IPS-15b (cell line): ENCODE results near the gene ADGRA3.

Experiments
- H3K27me3 ChIP-seq: one replicate; pipeline ENCODE4 v1.6.1; 2013; ENCODE audit warnings: low read length; ENCODE audit not compliant: control insufficient read depth, insufficient read depth
- H3K36me3 ChIP-seq: one replicate; pipeline ENCODE4 v1.6.1; 2013; ENCODE audit warnings: low read length; ENCODE audit not compliant: control insufficient read depth, insufficient read depth
- H3K4me1 ChIP-seq: one replicate; pipeline ENCODE4 v1.6.1; 2013; ENCODE audit warnings: mild to moderate bottlenecking, low read length; ENCODE audit not compliant: control insufficient read depth, insufficient read depth
- H3K4me3 ChIP-seq: one replicate; pipeline ENCODE4 v1.5.1; 2013; ENCODE audit warnings: low read depth, low read length
- H3K9ac ChIP-seq: one replicate; pipeline ENCODE4 v1.6.1; 2013; ENCODE audit warnings: low read depth, mild to moderate bottlenecking, low read length
- H3K9me3 ChIP-seq: one replicate; pipeline ENCODE4 v1.6.1; 2013; ENCODE audit warnings: mild to moderate bottlenecking, low read length; ENCODE audit not compliant: control insufficient read depth, insufficient read depth

ADGRA3 gene

GRCh38 chr4:22458098-22458497 is 57.8 kb downstream of the ADGRA3 start:
- H3K4me1 ChIP-seq = no peaks in the 10 kb centered on the region
- no peak overlapping the region for H3K4me3 ChIP-seq
- no peak overlapping the region for H3K9ac ChIP-seq
- H3K27me3 ChIP-seq = no peaks in the 10 kb centered on the region
- peaks cover 3% of the 10 kb centered on the region for H3K36me3 ChIP-seq
- no peaks in the 10 kb centered on the region for H3K9me3 ChIP-seq

GRCh38 chr4:22457348-22457747 is 58.5 kb downstream of the ADGRA3 start:
- no peak overlapping the region for H3K9ac ChIP-seq
- H3K36me3 ChIP-seq = peaks cover 3% of the 10 kb centered on the region
- H3K27me3 ChIP-seq = no peaks in the 10 kb centered on the region
- H3K9me3 ChIP-seq = no peaks in the 10 kb centered on the region
- H3K4me1 ChIP-seq = no peaks in the 10 kb centered on the region
- H3K4me3 ChIP-seq = no peak overlapping the region

GRCh38 chr4:22456291-22456690 is 59.6 kb downstream of the ADGRA3 start:
- peaks cover 3% of the 10 kb centered on the region for H3K36me3 ChIP-seq
- no peak overlapping the region for H3K4me3 ChIP-seq
- no peaks in the 10 kb centered on the region for H3K27me3 ChIP-seq
- no peaks in the 10 kb centered on the region for H3K9me3 ChIP-seq
- no peaks in the 10 kb centered on the region for H3K4me1 ChIP-seq
- H3K9ac ChIP-seq = no peak overlapping the region

DNA sequence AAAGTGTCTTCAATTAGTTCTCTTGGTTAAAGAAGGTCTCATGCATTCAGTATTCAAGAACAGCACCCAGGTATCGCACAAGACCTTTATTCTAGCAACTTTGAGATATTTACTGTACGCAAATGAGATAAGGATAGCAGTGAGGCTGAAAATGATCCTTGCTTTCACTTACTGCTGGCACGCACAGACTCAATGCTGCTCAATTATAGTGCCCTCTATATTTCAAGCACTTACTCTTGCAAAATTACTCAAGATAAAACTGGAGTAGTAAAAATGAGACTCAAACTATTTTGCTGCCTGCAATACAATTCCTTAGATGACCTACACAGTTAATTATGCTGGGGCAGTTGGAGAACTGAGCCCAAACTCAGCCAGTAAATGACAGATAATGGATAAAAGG is 60.9 kb downstream of the ADGRA3 start:
- Histone ChIP-seq H3K27me3 (no peaks in the 10 kb centered on the region), H3K9me3 (no peaks in the 10 kb centered on the region), H3K4me1 (no peaks in the 10 kb centered on the region), H3K9ac (no peak overlapping the region), H3K4me3 (no peak overlapping the region), H3K36me3 (peaks cover 3% of the 10 kb centered on the region)

- H3K4me1 ChIP-seq = no peaks in the 10 kb centered on the region
- H3K9me3 ChIP-seq = no peaks in the 10 kb centered on the region
- H3K9ac ChIP-seq = no peak overlapping the region
- peaks cover 3% of the 10 kb centered on the region for H3K36me3 ChIP-seq
- H3K4me3 ChIP-seq = no peak overlapping the region
- H3K27me3 ChIP-seq = no peaks in the 10 kb centered on the region
Observed at GRCh38 chr4:22454216-22454838, 61.5 kb downstream of the ADGRA3 start.

DNA sequence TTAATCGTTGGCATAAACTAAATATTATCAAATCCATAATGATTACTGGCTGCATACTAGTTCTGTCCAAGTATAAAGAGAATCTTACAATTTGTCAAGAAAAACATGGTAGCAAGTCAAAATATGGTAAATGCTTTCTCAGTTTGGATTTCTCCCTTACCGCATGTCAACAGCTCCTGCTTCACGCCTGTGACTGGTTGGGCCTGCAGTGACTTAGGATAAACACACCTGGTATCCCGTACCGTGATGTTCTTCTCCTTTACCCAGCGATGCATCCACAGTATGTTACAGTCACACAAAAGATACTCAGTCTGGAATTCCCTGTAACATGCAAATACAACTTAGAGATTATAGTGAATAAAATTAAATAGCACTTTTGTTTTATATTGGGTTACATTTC is 71.1 kb downstream of the ADGRA3 start:
- H3K9me3 ChIP-seq = no peaks in the 10 kb centered on the region
- H3K4me3 ChIP-seq = no peak overlapping the region
- no peak overlapping the region for H3K9ac ChIP-seq
- no peaks in the 10 kb centered on the region for H3K27me3 ChIP-seq
- H3K36me3 ChIP-seq = peaks cover 4% of the 10 kb centered on the region
- no peaks in the 10 kb centered on the region for H3K4me1 ChIP-seq

DNA sequence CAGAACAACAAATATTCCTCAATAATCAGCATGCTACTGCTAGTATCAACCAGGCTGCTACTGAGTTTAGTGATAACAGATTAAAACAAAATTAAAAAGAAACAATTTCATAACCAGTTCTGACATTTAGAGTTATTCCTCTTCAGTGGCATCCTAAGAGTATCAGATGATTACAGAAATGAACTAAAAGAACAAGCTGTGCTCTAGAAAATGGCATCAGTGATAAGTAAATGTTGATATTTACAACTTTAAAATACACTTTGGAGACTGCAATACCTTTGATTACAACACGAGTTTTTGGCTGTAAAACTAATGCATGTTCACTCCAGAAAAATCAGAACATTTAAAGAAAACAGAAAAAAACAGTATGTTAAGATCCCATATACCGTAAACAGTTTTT is 72.9 kb downstream of the ADGRA3 start:
- H3K9me3 ChIP-seq = no peaks in the 10 kb centered on the region
- no peaks in the 10 kb centered on the region for H3K4me1 ChIP-seq
- peaks cover 4% of the 10 kb centered on the region for H3K36me3 ChIP-seq
- no peak overlapping the region for H3K9ac ChIP-seq
- no peaks in the 10 kb centered on the region for H3K27me3 ChIP-seq
- no peak overlapping the region for H3K4me3 ChIP-seq

DNA sequence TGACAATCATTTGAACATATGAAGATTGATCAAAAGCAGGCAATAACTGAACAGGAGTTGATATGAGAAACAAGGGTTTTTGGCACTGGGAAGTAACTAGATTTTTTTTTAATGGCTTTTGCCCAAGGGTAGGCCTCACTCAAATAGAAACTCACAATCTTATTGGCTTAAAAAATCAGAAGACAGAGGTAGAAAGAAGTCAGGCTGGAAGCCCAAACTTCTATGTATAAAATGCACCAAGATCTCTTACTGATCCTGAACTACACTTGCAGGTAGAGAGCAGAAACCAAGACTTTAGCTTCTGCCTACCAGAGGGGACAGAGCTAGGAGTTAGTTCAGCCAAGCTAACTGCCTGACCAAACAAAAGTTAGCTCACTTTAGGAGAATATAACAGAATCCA is 74.9 kb downstream of the ADGRA3 start:
- Histone ChIP-seq H3K4me3 (no peak overlapping the region), H3K9me3 (no peaks in the 10 kb centered on the region), H3K4me1 (no peaks in the 10 kb centered on the region), H3K27me3 (no peaks in the 10 kb centered on the region), H3K9ac (no peak overlapping the region), H3K36me3 (no peaks in the 10 kb centered on the region)

GRCh38 chr4:22439947-22440346 is 75.9 kb downstream of the ADGRA3 start:
- peaks cover 5% of the 10 kb centered on the region for H3K4me1 ChIP-seq
- H3K4me3 ChIP-seq = no peak overlapping the region
- H3K27me3 ChIP-seq = no peaks in the 10 kb centered on the region
- no peak overlapping the region for H3K9ac ChIP-seq
- H3K9me3 ChIP-seq = no peaks in the 10 kb centered on the region
- H3K36me3 ChIP-seq = no peaks in the 10 kb centered on the region

DNA sequence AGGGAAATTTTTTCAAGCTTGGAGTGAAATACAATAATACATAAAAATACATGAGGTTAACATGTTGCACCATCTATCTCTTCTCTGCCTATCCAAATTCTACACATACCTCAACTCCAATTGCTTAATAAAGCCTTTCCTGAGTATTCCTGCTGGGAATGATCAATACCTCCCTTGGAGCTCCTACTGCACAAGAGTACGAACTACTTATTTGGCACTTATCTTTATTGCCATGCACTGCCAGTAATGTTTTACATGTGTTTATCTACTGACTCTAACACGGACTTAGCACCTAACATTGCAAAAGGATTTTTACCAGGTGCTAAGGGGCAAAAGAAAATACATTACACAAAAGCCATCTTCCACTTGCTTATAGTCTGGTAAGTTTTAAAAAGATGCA is 80.2 kb downstream of the ADGRA3 start:
- H3K36me3 ChIP-seq = no peaks in the 10 kb centered on the region
- H3K9me3 ChIP-seq = no peaks in the 10 kb centered on the region
- H3K4me1 ChIP-seq = peaks cover 7% of the 10 kb centered on the region
- no peaks in the 10 kb centered on the region for H3K27me3 ChIP-seq
- no peak overlapping the region for H3K4me3 ChIP-seq
- H3K9ac ChIP-seq = no peak overlapping the region

GRCh38 chr4:22434895-22435294 is 81.0 kb downstream of the ADGRA3 start:
- Histone ChIP-seq H3K9me3 (no peaks in the 10 kb centered on the region), H3K36me3 (no peaks in the 10 kb centered on the region), H3K4me1 (peaks cover 7% of the 10 kb centered on the region), H3K4me3 (no peak overlapping the region), H3K9ac (no peak overlapping the region), H3K27me3 (no peaks in the 10 kb centered on the region)

DNA sequence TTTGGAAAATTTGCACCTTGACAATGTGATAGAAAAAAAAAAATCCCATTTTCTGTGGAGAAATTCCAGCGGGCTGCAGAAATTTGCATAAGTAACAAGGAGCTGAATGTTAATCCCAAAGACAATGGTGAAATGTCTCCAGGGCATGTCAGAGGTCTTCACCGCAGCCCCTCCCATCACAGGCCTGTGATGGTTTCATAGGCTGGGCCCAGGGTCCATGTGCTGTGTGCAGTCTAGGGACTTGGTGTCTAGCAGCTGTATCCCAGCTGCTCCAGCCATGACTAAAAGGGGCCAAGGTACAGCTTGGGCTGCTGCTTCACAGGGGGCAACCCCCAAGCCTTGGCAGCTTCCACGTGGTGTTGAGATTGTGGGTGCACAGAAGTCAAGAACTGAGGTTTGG is 85.2 kb downstream of the ADGRA3 start:
- no peak overlapping the region for H3K4me3 ChIP-seq
- no peak overlapping the region for H3K9ac ChIP-seq
- no peaks in the 10 kb centered on the region for H3K9me3 ChIP-seq
- H3K4me1 ChIP-seq = peaks cover 5% of the 10 kb centered on the region
- H3K27me3 ChIP-seq = no peaks in the 10 kb centered on the region
- no peaks in the 10 kb centered on the region for H3K36me3 ChIP-seq
